DMS79 (cell line): ENCODE results near the gene NCBP3.
"Not testable (repeated sequence)": the region's sequence is repeated elsewhere in the genome, so short reads cannot be mapped to it uniquely, and the experiment has no call there.

Experiments used
- DNase-seq: peaks from one replicate; lab custom pipeline; 2025; lab: John Stamatoyannopoulos, UW

The NCBP3 gene

DNA sequence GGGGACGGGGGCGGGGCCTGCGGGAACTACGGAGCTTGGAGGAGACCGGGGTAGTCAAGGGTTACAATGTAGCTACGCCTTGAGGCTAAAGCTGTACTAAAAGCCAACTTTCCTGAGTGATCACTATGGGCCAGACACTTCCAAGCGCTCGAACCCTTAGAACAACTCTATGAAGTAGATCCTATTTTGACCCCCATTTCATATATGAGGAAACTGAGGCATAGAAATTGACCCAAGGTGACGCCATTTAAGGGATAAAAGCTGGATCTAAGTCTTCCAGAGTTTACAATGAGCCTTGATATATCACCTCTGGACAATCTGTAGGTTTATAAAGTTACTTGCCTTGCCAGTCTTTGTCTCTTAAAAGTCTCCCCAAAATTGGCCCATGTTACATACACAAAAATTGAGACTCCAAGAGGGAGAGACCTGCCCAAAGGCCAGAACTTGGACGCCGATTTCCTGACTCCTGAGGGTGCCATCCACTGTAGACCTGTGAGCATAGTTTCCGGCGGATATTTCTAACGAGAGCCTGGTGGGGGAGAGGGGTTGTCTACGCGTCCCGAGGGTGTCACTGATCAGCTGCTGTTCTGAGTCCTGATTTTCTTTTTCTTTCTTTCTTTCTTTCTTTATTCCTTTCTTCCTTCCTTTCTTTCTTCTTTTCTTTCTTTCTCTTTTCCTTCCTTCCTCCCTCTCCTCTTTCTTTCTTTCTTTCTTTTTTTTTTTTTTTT, 555 bp upstream of the NCBP3 start:
- no peak for DNase-seq

GRCh38 chr17:3845291-3845620, 790 bp downstream of the NCBP3 start:
- no peak for DNase-seq

DNA sequence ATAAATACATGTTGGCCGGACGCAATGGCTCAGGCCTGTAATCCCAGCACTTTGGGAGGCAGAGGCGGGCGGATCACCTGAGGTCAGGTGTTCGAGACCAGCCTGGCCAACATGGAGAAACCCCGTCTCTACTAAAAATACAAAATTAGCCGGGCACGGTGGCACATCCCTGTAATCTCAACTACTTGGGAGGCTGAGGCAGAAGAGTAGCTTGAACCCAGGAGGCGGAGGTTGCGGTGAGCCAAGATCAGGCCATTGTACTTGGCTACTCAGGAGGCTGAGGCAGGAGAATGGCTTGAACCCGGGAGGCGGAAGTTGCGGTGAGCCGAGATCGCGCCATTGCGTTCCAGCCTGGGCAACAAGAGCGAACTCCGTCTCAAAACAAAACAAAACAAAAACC, 1.5 kb downstream of the NCBP3 start:
- DNase-seq = not testable (repeated sequence)

DNA sequence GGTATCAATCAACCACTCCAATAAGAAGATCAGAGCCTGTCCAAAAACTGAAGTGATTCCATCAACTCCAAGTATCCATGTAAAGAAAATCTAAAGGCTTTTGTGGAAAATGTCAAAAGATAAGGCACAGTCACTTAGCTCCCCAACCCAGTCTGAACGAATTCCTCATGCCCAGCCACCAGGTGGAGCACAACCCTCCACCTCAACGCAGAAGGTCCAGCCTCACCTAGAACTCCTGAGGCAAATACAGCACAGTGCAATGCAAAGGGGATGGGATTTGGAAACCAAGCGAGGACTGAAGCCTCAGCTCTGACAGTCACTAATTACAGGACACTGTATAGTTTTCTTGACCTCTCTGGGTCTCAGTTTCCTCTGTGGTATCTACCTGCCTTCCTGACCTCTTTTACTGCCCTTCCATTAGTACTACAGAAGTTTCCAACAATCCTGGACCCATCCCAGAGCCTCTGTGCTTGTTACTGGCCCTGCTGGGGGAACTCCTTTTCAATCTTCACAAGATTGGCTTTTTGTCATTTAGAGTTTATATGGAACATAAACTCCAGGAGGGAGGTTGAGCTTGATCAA, 2.0 kb downstream of the NCBP3 start:
- DNase-seq = no peak

- DNase-seq = no peak
Observed at GRCh38 chr17:3838206-3838605, 7.8 kb downstream of the NCBP3 start.

GRCh38 chr17:3836551-3836950, 9.5 kb downstream of the NCBP3 start:
- DNase-seq = no peak

GRCh38 chr17:3835410-3836229, 10.4 kb downstream of the NCBP3 start:
- DNase-seq = no peak

DNA sequence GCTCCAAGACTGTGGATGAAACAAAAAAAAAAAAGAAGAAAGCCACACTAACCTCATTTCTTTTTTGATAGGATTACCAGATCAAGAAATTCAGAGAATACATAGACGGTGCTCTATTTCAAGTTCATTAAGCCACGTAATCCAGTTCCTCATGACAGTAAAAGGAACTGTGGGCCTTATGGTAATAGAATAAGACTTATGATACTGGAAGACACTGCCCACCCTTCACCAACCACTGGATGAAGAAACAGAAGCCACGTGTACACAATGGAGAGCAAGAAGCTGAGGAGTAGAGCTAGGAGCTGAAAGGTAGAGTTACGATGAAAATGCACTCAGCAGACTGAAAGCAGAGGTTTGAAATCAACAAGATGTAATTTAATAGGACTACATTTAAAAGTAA, 11.2 kb downstream of the NCBP3 start:
- no peak for DNase-seq

DNA sequence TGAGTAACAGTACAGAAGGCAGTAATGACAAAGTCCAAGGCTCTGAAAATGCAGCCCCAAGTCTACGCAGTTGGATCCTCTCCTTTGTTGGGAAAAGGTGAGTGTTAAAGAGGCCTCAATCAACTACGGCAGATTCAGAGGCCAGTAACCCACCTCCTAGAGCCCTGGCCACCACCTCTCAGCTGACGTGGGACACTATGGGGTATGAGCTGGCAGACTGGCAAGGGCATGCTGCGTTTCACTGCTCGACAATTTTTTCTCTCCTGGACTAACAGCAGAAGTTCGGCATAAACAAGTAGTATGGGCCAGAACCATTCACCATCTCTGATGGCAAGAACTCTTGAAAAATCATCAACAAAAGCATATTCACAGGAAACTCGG, 17.2 kb downstream of the NCBP3 start:
- no peak for DNase-seq

DNA sequence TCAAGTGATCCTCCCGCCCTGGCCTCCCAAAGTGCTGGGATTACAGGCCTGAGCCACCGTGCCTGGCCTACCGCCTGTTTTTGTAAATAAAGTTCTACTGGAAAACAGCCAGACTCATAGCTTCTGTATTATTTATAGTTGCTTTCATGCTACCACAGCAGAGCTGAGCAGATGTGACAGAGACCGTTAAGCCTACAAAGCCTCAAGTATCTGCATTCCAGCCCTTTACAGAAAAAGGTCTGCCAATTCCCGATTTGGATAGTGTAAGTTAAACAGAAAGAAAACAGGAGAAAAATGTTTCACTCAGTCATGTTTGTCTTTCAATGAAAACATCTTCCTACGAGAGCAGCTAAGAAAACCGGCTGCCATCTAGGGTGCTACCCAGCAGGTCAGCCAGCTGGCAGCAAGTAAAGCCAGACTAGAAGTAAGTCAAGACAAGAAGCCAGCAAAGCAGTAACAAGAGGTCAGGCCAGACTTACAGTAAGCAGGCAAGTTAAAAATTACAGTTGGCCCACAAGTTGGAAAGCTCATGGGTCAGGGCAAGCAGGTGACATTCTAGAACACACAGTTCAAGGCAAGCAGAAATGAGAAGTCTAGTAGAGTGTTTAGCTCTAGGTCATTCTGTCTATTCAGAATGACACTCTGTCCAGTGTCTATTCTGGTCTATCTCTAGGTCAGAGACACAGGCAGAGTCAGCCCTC, 17.7 kb downstream of the NCBP3 start:
- DNase-seq = no peak

DNA sequence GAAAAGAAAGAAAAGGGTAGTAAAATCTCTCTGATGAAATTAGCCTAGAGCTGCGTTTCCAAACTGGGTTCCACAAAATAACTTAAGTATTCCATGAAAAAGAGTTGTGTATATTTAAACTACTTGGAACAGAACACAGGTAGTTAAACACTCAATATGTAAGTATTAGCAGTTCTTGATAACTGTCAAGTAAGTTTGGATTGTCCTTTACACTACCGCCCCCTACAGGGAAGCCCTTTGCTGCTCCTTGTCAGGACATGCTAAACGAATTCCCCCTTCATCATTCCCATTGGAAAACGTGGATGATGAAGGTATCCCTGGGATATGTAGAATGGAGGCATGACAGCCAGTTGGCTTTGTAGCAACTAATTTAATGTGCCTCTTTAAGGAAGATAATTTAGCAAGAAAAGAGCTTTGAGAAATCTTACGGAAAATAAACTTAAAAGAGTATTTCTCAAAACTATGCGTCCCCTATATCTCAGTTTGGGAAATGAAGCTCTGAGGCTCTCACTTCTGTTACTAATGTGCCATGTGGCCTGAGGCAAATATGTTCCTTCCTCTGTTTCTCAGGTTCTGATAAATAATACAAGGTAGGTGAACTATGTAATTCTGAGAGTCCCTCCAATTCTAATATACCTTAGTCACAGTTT, 18.8 kb downstream of the NCBP3 start:
- DNase-seq = no peak

DNA sequence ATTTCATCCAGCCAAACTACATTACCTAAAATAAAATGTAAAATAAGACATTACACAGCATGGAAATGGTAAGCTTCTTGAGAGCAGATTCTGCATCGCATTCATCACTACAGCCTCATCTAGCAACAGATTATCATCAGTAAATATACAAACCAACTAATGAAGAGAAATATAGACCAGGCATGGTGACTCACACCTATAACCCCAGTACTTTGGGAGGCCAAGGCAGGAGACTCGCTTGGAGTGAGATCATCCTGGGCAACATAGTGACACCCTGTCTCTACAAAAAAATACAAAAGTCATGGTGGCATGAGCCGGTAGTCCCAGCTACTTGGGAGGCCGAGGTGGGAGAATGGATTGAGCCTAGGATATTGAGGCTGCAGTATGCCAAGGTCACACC, 19.9 kb downstream of the NCBP3 start:
- DNase-seq = no peak

DNA sequence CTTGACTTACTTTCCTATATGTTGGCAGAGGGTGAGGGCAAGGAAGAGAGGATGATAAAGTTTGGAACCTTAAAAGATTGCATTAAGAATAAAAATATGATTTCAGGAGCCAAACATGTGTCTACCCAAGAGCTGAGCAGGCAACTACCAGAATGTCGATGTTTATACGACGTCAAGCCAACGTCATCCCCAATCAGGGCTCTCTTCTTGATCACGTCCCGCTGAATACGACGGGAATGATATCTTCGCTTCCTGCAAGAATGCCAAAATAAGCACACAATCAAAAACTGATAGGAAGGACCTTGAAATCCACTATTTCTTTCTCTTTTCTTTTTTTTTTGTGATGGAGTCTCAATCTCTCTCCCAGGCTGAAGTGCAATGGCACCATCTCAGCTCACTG, 24.9 kb downstream of the NCBP3 start:
- DNase-seq = no peak

- DNase-seq = no peak
Observed at GRCh38 chr17:3818786-3819185, 27.3 kb downstream of the NCBP3 start.

DNA sequence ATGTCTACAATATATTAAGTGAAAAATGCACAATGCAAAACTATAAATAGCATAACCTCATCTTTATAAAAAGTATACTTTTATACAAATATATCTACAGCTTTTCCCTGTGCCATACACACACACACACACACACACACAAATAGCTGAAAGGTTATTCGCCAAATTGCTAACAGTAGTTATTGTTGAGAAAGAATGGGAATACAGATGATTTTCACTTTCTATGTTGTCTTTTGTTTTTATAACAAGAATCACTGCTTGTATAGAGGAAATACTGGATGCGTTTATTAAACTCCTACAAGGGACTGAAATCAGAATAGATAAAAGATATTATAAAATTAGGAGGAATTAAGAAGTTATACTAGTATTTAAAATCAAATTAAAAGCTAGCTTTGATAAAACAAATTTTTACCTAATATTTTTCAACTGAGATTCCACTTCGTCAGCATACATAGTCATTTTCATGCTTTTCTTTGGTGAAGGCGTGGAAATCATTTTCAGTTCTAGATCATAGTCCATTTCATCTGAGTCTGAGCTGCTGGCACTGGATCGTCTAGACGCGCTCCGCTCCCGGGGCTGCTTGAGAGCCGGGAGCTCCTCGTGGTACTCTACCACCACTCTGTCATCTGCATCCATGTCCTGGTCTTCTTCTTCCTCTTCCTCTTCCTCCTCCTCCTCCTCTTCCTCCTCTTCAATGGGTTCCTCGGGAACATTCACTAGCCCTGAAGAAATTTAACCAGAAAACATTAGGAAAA, 28.0 kb downstream of the NCBP3 start:
- DNase-seq = no peak

- no peak for DNase-seq
Observed at GRCh38 chr17:3815925-3816324, 30.1 kb downstream of the NCBP3 start.

DNA sequence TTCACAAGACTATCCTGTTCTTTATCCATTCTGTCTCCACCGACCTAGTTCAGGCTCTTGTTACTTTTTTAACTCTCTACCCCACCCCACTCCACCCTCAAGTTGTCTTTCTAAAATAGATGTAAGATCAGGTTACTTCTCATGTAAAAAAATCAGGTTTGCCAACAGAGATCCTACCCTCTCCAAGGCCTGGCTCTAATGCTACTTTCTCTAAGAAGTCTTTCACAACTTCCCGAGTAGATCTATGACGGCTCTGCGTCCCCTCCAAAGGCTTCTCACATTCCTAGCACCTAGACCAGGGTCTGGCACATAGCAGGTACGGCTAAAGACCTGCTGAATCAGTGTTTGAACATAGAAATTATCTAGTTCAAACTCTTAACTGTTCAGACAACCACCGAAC, 30.9 kb downstream of the NCBP3 start:
- DNase-seq = no peak

DNA sequence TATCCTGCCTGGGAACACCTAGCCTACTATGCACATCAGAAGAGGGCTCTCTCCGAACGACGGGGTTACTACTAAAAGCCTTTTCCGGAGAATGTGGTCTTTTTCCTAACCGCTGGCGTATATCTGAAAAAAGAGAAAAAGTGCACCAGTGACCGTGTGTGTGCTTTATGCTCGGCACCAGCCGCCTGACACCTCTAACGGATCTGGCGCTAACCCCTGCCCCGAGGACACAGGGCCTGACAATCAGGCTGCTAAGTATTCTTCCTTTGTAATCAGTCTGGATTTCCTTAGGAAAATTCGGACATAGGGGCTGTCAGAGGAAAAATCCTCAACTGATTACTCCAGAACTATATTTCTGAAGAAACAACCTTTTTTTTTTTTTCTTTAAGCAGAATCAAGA, 31.7 kb downstream of the NCBP3 start:
- no peak for DNase-seq

DNA sequence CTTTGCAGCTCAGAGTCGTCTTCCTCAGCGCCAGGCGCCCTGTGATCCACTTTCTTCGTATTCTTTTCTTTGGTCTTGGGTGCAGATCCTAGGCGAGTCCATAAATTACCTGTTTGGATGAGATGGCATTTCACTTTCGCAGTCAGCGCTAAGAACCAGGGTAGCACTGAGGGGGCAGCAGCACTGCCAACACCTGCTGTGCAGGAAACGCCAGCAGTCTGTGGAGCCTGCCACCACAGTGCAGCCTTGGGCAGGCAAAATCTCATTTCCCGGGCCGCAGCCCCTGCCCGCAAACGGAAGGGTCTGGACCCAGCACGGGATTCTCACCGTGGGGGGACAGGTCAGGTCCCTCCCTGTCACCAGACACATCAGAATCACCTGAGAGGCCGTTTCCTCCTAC, 32.9 kb downstream of the NCBP3 start:
- no peak for DNase-seq

DNA sequence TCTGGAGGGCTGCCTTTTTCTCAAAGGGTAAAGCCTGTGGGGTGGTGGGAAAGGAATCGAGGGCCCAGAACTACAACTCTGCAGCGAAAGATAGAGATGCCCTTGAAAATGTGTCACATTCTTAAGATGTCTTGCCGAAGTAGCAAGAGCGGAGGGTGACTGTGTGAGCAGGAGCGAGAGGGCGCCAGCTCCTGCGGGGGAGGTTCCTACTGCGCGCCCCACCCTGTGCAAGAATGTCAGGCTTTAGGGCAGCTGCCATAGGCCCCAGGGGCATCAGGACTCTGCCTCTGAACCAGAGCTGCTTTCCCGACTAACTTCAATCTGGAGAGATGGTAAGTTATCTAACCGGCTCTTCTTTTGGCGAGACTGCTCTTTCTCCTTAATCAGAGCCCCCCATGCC, 33.3 kb downstream of the NCBP3 start:
- no peak for DNase-seq

DNA sequence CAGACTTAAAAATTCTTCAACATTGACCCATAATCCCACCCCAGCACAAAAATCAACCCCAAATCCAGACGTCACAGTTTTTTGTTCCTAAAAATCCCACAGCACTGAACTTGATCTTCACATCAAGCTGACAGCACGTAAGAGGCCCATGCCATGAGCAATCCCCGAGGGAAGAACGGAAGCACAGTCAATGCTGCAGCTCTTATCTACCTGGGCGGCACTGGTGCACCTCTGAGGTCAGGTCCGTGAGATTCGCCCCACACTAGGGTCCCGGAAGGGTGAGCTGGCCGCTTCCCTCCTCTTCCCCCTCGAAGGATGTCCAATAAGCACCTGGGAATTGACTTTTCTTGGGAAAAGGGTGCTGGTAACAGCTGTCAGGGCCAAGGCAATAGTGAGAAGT, 33.8 kb downstream of the NCBP3 start:
- no peak for DNase-seq

- no peak for DNase-seq
Observed at GRCh38 chr17:3810019-3810418, 36.0 kb downstream of the NCBP3 start.
